Vagina (tissue), 2 donors: ENCODE measurements around the gene TMEM203. TPM values are rescaled to one million over a fixed set of nuclear protein-coding genes. Genes with fewer than 3 reads are reported as not detected.
A peak's percentile ranks its signal among the peaks of the same experiment; 100 is the strongest.

Source experiments
- DNase-seq, 2 donors: peaks; one replicate each; pipeline ENCODE4 v3.0.0-alpha.2; 2017; ENCODE audit errors: extremely low spot score in 2 of 2
- H3K27ac ChIP-seq: fragments of 200-600 bp; sonication (generic); one replicate; pipeline ENCODE4 v1.5.1; 2019
- H3K27me3 ChIP-seq: fragments of 200-600 bp; sonication (generic); one replicate; pipeline ENCODE4 v1.5.1; 2019
- H3K36me3 ChIP-seq, 2 donors: fragments of 200-600 bp; sonication (generic); one replicate each; pipeline ENCODE4 v1.5.1; 2017 to 2019
- H3K4me1 ChIP-seq: fragments of 200-600 bp; sonication (generic); one replicate; pipeline ENCODE4 v1.5.1; 2019
- H3K4me3 ChIP-seq, 2 donors: fragments of 200-600 bp; sonication (generic); 1 replicate in 1 of 2; 2 replicates in 1 of 2; pipeline ENCODE4 v1.5.1; 2016 to 2019
- H3K9me3 ChIP-seq: fragments of 200-600 bp; sonication (generic); one replicate; pipeline ENCODE4 v1.5.1; 2019
- POLR2A ChIP-seq, 2 donors: fragments of 450-650 bp; IDR thresholded peaks; one replicate each; pipeline ENCODE4 v1.6.1; 2017; ENCODE audit warnings: antibody characterized with exemption in 2 of 2, mild to moderate bottlenecking in 2 of 2, moderate library complexity in 2 of 2
- POLR2AphosphoS5 ChIP-seq, 2 donors: sonication (generic); formaldehyde crosslinking; IDR thresholded peaks; one replicate each; pipeline ENCODE4 v1.9.0; 2017; ENCODE audit warnings: antibody characterized with exemption in 2 of 2, mild to moderate bottlenecking in 2 of 2, low read depth in 1 of 2; ENCODE audit not compliant: insufficient read depth in 1 of 2
- intact Hi-C: fragments of 100-400 bp; cut with DNase I; formaldehyde crosslinking; loops from one replicate; pipeline ENCODE4 v1.15.1; 2023
- total RNA-seq: library from RNA; depleted of rRNA; stranded (reverse); fragments of >200 nt; gene quantifications from one replicate; pipeline ENCODE4 v1.2.3, GENCODE V29; 2016
- TF ChIP-seq, protein P1 (sequence below), 3 experiments: fragments of 450-650 bp in 2 of 3; fragments of 200-600 bp in 1 of 3; sonication (generic) in 1 of 3; IDR thresholded peaks; one replicate each; pipeline ENCODE4 v1.5.1; 2017 to 2019; ENCODE audit warnings: antibody characterized with exemption in 3 of 3, mild to moderate bottlenecking in 2 of 3, moderate library complexity in 2 of 3

The TMEM203 gene
- total RNA-seq, 1 donor from 2014 or later: 24.6 TPM

- no peak overlapping the region for H3K27ac ChIP-seq
- no peaks in the 10 kb centered on the region for H3K27me3 ChIP-seq
- H3K4me1 ChIP-seq: peaks cover 13% of the 10 kb centered on the region
- intact Hi-C loops: no loop called here
- no peaks in the 10 kb centered on the region for H3K9me3 ChIP-seq
- H3K4me3 ChIP-seq: no peak overlapping the region
- no peak for TF ChIP-seq POLR2AphosphoS5 (IDR thresholded peaks at IDR 0.05; ENCODE audit: insufficient read depth in 1 of 2, low read depth in 1 of 2)
- TF ChIP-seq, protein P1, sequence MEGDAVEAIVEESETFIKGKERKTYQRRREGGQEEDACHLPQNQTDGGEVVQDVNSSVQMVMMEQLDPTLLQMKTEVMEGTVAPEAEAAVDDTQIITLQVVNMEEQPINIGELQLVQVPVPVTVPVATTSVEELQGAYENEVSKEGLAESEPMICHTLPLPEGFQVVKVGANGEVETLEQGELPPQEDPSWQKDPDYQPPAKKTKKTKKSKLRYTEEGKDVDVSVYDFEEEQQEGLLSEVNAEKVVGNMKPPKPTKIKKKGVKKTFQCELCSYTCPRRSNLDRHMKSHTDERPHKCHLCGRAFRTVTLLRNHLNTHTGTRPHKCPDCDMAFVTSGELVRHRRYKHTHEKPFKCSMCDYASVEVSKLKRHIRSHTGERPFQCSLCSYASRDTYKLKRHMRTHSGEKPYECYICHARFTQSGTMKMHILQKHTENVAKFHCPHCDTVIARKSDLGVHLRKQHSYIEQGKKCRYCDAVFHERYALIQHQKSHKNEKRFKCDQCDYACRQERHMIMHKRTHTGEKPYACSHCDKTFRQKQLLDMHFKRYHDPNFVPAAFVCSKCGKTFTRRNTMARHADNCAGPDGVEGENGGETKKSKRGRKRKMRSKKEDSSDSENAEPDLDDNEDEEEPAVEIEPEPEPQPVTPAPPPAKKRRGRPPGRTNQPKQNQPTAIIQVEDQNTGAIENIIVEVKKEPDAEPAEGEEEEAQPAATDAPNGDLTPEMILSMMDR (IDR thresholded peaks at IDR 0.05): no peak
- TF ChIP-seq POLR2A (IDR thresholded peaks at IDR 0.05): no peak
- no peak for DNase-seq
- peaks cover 0 to 47% of the 10 kb centered on the region in 2 donors for H3K36me3 ChIP-seq
Observed at GRCh38 chr9:137178201-137178938, 27.1 kb downstream of the TMEM203 start.

DNA sequence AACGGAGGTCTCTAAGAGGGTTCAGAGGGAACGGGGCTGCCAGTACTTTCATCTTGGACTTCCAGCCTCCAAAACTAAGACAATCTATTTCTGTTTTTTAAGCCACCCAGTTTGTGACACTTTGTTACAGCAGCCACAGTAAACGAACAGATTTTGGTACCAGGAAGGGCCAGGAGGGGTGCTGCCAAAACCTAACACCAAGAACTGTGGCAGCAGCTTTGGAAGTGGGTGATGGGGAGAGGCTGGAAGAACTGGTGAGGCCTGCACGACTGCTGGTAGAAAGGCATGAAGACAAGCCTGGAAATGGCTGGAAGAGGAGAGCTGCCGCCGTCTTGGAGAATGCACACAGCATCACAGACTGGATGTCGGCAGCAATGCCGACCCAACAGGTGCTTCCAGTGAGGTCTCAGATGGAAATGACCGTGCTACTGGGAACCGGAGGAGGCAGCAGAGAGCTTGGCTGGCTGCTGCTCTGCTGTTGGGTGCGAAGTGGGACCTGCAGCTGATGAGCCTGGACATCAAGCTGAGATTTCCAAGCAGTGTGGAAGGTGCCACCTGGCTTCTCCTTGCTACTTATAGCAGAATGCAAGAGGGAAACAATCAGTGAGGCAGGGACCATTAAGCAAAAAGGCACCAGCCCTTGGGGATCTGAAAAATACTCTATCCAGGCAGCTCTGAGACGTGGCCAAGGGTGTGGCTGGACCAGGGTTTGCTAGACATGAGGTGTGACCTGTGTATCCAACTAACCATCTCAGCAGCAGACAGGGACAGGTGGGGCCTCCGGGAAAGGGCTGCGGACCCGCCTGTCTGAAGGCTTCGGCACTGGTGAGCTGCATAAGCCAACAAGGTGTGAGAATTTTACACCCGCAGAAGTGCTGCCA lies 28.9 kb downstream of the TMEM203 start:
- DNase-seq: no peak
- peaks cover 0 to 29% of the 10 kb centered on the region in 2 donors for H3K36me3 ChIP-seq
- TF ChIP-seq, protein P1 (IDR thresholded peaks at IDR 0.05): peak in 1 of 3 experiments; percentile 16
- TF ChIP-seq POLR2AphosphoS5 (IDR thresholded peaks at IDR 0.05; ENCODE audit: insufficient read depth in 1 of 2, low read depth in 1 of 2): no peak
- H3K9me3 ChIP-seq: no peaks in the 10 kb centered on the region
- no peak overlapping the region for H3K27ac ChIP-seq
- H3K4me1 ChIP-seq: peaks cover 13% of the 10 kb centered on the region
- H3K27me3 ChIP-seq: no peaks in the 10 kb centered on the region
- no peak overlapping the region for H3K4me3 ChIP-seq
- intact Hi-C loops: no loop called here

- Histone ChIP-seq H3K27ac (no peak overlapping the region), H3K36me3 (peaks cover 0 to 18% of the 10 kb centered on the region in 2 donors), H3K27me3 (no peaks in the 10 kb centered on the region), H3K4me1 (peaks cover 13% of the 10 kb centered on the region), H3K4me3 (no peak overlapping the region), H3K9me3 (no peaks in the 10 kb centered on the region)
- intact Hi-C loops: no loop called here
- DNase-seq: no peak
- no peak for TF ChIP-seq POLR2AphosphoS5 (IDR thresholded peaks at IDR 0.05; ENCODE audit: insufficient read depth in 1 of 2, low read depth in 1 of 2)
Observed at GRCh38 chr9:137175345-137175961, 30.0 kb downstream of the TMEM203 start.

DNA sequence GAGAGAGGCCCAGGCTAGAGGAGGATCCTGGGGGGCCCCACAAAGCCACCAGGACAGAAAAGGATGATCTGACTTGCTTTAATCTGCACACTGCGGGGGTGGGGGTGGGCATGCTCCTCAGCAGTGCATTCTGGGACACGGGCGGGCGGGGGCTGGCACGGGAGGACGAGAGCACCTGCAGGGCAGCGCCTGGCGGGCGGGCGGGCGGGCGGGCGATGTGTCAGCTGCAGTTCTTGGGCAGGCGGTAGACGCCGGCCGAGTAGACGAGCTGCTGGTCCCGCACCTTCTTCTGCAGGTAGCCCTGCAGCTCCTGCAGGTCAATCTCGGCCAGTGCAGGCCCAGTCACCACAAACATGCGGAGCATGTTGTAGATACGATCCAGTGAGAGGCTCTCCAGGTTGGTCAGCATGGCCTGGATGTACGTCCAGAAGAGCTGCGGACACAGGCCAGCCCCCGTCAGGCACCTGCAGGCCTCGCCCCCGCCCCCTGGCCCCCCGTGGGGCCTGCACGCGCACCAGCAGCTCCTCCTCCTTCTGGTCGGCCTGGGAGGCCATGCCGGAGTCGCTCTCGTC lies 30.6 kb downstream of the TMEM203 start:
- intact Hi-C loops: no loop called here
- H3K4me1 ChIP-seq: peaks cover 13% of the 10 kb centered on the region
- peaks cover 0 to 12% of the 10 kb centered on the region in 2 donors for H3K36me3 ChIP-seq
- H3K9me3 ChIP-seq: no peaks in the 10 kb centered on the region
- no peak overlapping the region for H3K4me3 ChIP-seq
- H3K27ac ChIP-seq: no peak overlapping the region
- DNase-seq: no peak
- peaks cover 3% of the 10 kb centered on the region for H3K27me3 ChIP-seq
- TF ChIP-seq POLR2A (IDR thresholded peaks at IDR 0.05) (no peak), POLR2AphosphoS5 (IDR thresholded peaks at IDR 0.05; ENCODE audit: insufficient read depth in 1 of 2, low read depth in 1 of 2) (no peak)
- TF ChIP-seq, protein P1 (IDR thresholded peaks at IDR 0.05): no peak
